GM21786 (cell line): ENCODE data around the gene OGDH.
A peak's percentile ranks its signal among the peaks of the same experiment; 100 is the strongest.
"Not testable (repeated sequence)": the region's sequence is repeated elsewhere in the genome, so short reads cannot be mapped to it uniquely, and the experiment has no call there.

Source experiments
- ATAC-seq: cut with Tn5 transposase; IDR thresholded peaks from one replicate; pipeline ENCODE4 v1.9.1; 2021; ENCODE audit not compliant: unreplicated experiment

OGDH gene

GRCh38 chr7:44606341-44607140, at the start of gene OGDH:
OGDH (plus strand) TSS chr7:44606627; CDS start chr7:44624344, 17,717 bp downstream.
- peak; percentile 95 for ATAC-seq

- ATAC-seq, result no peak
Observed at GRCh38 chr7:44557485-44557884, 48.9 kb upstream of the OGDH start.

GRCh38 chr7:44559485-44559884, 46.9 kb upstream of the OGDH start:
- no peak for ATAC-seq

DNA sequence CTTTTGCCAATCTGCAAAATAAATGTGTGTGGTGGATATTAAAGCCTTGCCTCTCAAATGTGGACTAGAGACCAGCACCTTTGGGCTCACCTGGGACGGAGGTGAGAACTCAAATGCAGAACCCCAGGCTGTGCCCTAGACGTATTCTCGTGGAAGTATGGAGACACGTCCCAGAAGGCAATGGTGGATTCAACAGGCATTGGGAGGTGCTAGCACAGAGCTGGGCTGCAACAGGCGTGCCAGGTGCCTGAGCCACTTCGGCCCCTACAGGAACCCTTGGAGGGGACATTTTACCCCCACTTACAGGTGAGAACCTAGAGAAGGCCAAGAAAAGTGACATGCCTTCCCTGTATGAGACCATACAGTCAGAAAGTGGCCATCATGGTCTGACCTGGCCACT, 44.9 kb upstream of the OGDH start:
- ATAC-seq, result no peak

DNA sequence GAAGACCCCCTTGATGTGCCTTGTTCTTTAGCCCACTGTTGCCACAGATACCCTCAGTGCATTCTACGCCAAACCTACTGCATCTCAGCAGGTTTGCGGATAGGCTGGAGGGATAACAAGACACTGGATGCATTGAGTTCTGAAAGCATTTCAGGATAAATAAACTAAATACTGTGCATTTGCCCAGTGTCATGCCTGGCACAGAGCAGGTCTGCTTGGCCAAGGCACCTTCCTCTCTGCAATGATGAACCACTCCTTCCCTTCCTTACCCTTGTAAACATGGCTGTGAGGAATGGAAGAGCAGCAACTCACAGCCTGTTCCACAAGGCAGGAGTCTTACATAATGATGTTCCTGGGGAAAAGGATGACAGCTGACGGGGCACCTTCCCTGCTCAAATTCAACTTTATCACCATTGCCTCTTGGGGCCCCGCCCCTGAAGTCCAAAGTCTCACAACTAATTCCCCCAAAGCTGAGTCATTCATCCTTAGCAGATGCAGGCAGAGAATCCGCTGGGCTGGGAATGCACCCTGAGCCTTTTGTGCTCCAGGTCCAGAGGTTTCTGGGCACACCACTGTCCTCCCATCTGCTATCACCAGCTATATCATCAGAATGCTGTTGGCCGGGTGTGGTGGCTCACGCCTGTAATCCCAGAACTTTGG, 44.3 kb upstream of the OGDH start:
- no peak for ATAC-seq

GRCh38 chr7:44562622-44562962, 43.8 kb upstream of the OGDH start:
- not testable (repeated sequence) for ATAC-seq

DNA sequence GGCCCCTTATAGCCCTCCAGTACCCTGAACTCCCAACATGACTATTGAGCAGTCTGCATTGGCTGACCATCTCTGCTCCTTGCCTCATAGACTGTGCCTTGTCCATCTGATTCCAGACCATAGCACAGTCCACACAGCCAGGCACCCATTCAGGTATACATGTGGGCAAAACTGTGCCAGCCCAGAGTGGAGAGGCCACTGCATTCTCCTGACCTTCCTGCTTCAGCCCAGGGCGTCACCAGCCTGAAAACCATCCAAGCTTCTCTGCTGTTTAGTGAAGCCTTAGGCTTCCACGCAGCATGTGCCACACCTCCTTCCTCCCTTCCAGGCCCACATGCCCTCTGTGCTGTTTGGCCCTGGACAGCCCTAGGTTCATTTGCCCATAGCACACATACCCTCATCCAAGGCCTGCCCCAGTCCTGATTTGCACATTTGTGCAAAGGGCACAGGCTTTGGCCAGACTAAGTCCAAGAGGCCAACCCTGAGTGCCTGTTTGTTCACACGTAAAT, 43.2 kb upstream of the OGDH start:
- no peak for ATAC-seq

- ATAC-seq, result no peak
Observed at GRCh38 chr7:44564606-44565005, 41.8 kb upstream of the OGDH start.

DNA sequence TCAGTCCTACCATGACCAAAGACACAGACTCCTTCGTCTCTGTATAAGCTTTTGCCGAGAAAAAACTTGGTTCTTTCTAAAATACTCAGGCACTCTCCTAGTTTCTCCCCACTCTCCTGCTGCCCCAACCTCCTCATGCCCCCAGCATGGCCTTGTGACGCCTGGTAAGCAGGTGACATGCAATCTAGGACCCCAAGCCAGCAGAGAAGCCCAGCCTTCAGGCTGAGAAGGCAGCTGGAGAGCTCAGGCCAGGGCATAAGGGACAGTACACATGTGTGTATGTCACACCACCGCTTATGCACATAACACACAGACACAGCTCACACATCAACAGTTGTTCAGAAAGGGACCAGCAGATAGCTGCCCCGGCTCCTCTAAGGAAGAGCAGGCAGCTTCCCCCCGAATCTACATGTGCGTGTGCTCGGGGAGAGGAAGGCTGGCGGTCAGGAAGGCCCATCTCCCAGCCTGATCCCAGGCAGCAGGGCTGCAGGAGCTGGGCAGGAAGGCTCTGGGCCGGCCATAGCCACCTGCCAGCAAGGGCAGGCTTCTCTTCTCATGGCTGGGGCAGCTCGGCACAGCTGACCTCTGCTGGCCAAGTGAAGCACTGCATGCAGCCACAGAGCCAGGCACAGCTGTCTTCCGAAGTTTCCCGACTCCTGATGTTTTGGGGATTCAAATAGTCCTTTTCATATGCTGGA, 41.2 kb upstream of the OGDH start:
- ATAC-seq, result no peak

- ATAC-seq, result no peak
Observed at GRCh38 chr7:44565795-44566559, 40.5 kb upstream of the OGDH start.

- no peak for ATAC-seq
Observed at GRCh38 chr7:44566680-44567079, 39.7 kb upstream of the OGDH start.

DNA sequence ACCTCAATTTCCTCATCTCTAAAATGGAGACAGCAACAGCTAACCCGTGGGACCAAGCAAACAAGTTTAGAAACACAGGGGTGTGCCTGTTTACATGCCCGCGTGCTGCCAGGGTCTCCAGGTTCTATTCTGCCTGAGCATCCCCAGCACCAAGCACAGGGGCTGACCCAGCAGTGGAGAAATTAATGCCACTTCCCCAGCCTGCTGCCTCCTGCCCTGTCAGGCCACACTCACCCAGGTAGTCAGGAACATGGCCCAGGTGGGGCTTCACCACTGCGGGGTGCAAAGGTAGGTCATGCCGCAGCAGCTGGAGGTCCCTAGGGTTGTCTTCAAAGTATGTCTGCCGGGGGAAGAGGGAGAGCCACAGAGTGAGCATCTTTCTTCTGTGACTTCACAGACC, 38.5 kb upstream of the OGDH start:
- ATAC-seq, result no peak

GRCh38 chr7:44568771-44569560, 37.5 kb upstream of the OGDH start:
- ATAC-seq, result no peak

GRCh38 chr7:44569959-44570358, 36.5 kb upstream of the OGDH start:
- ATAC-seq, result no peak

GRCh38 chr7:44572771-44573170, 33.7 kb upstream of the OGDH start:
- ATAC-seq, result no peak

DNA sequence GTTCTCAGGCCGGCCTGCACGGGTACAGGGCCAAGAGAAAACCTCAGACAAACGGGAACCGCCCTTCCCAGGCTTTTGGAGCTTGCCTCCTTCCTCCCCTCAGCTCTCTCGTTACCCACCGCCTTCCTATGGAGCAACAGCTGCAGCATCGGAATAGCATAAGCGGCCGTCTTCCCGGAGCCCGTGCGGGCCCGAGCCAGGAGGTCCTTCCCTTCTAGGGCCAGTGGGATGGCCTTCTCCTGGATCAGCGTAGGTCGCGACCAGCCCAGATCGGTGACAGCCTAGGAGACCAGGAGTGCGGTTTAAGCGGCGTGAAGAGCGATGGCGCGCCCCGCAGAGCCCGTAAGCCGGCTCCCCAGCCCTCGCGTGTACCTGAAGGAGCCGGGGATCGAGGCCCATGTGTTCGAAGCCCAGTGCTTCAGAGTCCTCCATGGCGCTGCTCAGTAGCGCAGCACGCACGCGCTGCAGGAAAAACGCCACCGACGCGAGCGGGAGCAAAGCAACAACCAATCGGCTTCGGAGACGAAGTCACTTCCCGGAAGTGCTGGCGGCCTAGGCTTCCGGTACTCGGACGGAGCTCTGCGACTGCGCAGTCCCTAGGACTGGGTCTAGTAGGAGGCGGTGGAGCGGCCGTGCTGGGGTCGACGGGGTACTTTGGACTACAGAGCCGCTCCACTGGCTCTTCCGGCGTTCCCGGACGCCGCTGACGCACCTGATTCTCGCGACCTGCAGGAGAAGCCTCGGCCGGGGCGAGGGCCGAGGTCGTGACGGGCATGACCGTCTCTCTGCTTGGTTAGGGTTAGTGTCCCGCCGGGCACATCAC, 32.8 kb upstream of the OGDH start, which contains the start of gene DDX56:
Gene DDX56 (minus strand): TSS at position 445 of the 823 bp plus-strand sequence. CDS start 13 bp downstream, at position 432.
- peak; percentile 90 for ATAC-seq

GRCh38 chr7:44574287-44574872, 32.0 kb upstream of the OGDH start:
- ATAC-seq, result no peak

- no peak for ATAC-seq
Observed at GRCh38 chr7:44575054-44575453, 31.4 kb upstream of the OGDH start.

DNA sequence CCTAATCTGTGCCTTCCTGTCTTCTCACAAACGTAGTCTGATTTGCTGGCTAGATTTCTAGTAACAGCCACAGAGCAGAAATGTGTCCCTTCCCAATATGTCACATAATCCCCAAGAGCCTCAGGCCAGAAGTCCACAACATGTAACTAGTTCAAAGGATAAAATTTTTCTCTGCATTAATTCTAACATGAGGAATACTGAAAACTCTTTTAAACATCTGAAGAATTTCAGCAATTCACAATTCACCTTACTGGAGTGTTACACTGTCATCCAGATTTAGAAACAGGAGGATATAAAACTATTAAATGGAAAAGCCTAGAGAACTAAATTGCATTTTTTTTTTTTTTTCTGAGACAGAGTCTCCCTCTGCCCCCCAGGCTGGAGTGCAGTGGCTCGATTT, 30.2 kb upstream of the OGDH start:
- ATAC-seq, result no peak
